Body of pancreas (tissue), 4 donors: Measurements from ENCODE around the gene HAUS3. TPM values are rescaled to one million over a fixed set of nuclear protein-coding genes. Genes with fewer than 3 reads are reported as not detected.

Experiments used
- ATAC-seq: fragments of 150-250 bp; one replicate; pipeline ENCODE4 v1.9.1; 2016
- DNase-seq, 4 donors: peaks; one replicate each; pipeline ENCODE4 v3.0.0-alpha.2; 2019
- H3K27ac ChIP-seq, 4 donors: fragments of 200-600 bp; sonication (generic); 1 replicate in 3 of 4; 2 replicates in 1 of 4; pipeline versions ENCODE4 v1.5.1 to v1.6.1; 2016 to 2019; ENCODE audit warnings: mild to moderate bottlenecking in 1 of 4, mixed read lengths in 1 of 4, moderate library complexity in 1 of 4
- H3K27me3 ChIP-seq, 2 donors: fragments of 200-600 bp; sonication (generic); one replicate each; pipeline ENCODE4 v1.6.0; 2016; ENCODE audit warnings: mild to moderate bottlenecking in 1 of 2
- H3K36me3 ChIP-seq, 2 donors: fragments of 200-600 bp; sonication (generic); replicated peaks in 1 of 2; 2 replicates each; pipeline ENCODE4 v1.5.1; 2016; ENCODE audit warnings: low read depth in 2 of 2; ENCODE audit not compliant: insufficient read depth in 1 of 2
- H3K4me1 ChIP-seq: fragments of 200-600 bp; sonication (generic); one replicate; pipeline ENCODE4 v1.6.0; 2016
- H3K4me3 ChIP-seq, 2 donors: fragments of 200-600 bp; sonication (generic); 1 replicate in 1 of 2; 2 replicates in 1 of 2; pipeline ENCODE4 v1.5.1; 2016 to 2019
- H3K9me3 ChIP-seq, 3 donors: fragments of 200-600 bp; sonication (generic); 1 replicate in 2 of 3; 2 replicates in 1 of 3; pipeline ENCODE4 v1.5.1; 2016
- POLR2A ChIP-seq, 3 donors: fragments of 450-650 bp; IDR thresholded peaks; one replicate each; pipeline ENCODE4 v1.6.1; 2016; ENCODE audit warnings: antibody characterized with exemption in 3 of 3, mild to moderate bottlenecking in 2 of 3
- WGBS, 2 donors: methylation state at CpG; one replicate each; pipeline ENCODE4 v1.1.5; 2017; 5-methylcytosine and 5-hydroxymethylcytosine counted together
- intact Hi-C: fragments of 100-400 bp; cut with DNase I; formaldehyde crosslinking; loops from one replicate; pipeline ENCODE4 v1.15.1; 2023
- total RNA-seq, 2 donors: library from RNA; depleted of rRNA; stranded (reverse); fragments of >200 nt; gene quantifications; one replicate each; pipeline ENCODE4 v1.1.0, GENCODE V29; 2016
- TF ChIP-seq, protein P1 (sequence below), 7 experiments: fragments of 450-650 bp in 4 of 7; fragments of 200-600 bp in 3 of 7; sonication (generic) in 3 of 7; IDR thresholded peaks; one replicate each; pipeline ENCODE4 v1.5.1; 2016 to 2019; ENCODE audit warnings: antibody characterized with exemption in 7 of 7

Gene HAUS3
- total RNA-seq, 2 donors from 2014 or later, result 7.3 to 11.9 TPM

DNA sequence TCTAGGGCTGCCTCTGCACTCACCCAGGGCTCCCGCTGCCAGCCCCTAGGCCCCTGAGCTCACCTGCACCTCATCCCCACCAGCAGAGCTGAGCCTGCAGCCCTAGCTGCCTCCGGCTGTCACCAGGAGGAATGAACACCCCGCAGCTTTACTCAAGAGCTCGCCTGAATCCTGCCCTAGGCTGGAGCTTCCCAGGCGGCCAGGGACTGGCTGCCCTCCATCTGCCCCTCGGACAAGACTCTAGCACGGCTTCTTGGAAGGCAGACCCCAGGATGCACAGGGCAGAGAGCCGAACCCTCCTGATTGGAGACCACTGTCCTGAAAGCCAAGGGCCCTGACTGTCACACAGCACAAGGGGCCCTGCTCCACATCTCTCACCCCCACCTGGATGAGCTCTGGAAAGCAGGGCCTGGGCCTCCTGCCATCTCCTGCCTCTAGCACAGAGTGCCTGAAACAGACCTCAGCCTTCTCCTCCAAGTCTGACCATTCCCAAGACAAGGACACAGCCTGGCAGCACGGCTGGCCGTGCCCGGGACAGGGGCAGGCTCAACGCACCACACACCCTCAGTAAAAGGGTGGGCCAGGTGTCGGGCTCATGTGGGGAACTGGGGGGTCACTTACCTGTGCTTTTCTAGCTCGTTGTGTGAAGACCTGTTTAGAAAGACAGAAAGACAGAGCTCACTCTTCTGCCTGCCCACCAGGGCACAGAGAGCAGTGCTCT lies 15.6 kb upstream of the HAUS3 start:
- peak overlapping the region in 3 of 4 donors; percentile 65 to 90 (median 65) for H3K27ac ChIP-seq
- H3K4me1 ChIP-seq, result peaks cover 62% of the 10 kb centered on the region
- no peak for ATAC-seq
- H3K27me3 ChIP-seq, result no peaks in the 10 kb centered on the region
- no peak overlapping the region for H3K4me3 ChIP-seq
- peak; percentile 3 to 13 (median 10) for DNase-seq
- intact Hi-C loops, result no loop called here
- H3K9me3 ChIP-seq, result no peaks in the 10 kb centered on the region
- peaks cover 0 to 12% of the 10 kb centered on the region in 2 donors for H3K36me3 ChIP-seq
- TF ChIP-seq, protein P1, sequence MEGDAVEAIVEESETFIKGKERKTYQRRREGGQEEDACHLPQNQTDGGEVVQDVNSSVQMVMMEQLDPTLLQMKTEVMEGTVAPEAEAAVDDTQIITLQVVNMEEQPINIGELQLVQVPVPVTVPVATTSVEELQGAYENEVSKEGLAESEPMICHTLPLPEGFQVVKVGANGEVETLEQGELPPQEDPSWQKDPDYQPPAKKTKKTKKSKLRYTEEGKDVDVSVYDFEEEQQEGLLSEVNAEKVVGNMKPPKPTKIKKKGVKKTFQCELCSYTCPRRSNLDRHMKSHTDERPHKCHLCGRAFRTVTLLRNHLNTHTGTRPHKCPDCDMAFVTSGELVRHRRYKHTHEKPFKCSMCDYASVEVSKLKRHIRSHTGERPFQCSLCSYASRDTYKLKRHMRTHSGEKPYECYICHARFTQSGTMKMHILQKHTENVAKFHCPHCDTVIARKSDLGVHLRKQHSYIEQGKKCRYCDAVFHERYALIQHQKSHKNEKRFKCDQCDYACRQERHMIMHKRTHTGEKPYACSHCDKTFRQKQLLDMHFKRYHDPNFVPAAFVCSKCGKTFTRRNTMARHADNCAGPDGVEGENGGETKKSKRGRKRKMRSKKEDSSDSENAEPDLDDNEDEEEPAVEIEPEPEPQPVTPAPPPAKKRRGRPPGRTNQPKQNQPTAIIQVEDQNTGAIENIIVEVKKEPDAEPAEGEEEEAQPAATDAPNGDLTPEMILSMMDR (IDR thresholded peaks at IDR 0.05), result no peak
- no peak for TF ChIP-seq POLR2A (IDR thresholded peaks at IDR 0.05)
- WGBS, 2 donors, result 76 to 88% methylated on average over 3 to 14 of the region's 14 CpGs

DNA sequence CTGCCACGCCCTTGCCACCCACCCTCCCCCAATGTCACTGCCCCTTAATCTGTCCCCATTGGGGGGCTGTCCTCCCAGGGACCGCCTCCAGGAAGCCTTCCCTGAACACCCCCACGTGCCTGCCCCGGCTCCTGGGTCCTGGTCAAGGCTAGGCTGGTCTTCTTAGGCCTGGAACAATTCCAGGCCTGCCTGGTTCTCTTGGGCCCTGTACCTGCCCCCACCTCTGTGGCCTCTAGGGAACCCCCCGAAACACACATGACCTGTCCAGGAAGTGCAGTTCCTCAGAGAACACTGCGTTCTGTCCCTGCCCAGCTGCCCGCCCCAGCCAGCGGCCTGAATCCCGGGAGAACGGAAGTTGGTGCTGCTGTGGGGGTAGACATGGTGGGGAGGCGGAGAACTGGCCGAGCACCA lies 14.9 kb upstream of the HAUS3 start:
- peaks cover 62% of the 10 kb centered on the region for H3K4me1 ChIP-seq
- ATAC-seq, result no peak
- WGBS, 2 donors, result 65 to 66% methylated on average over 9 to 12 of the region's 12 CpGs
- H3K27me3 ChIP-seq, result no peaks in the 10 kb centered on the region
- peak overlapping the region; percentile 47 to 90 (median 65) for H3K27ac ChIP-seq
- DNase-seq, result peak; percentile 32 to 66 (median 48)
- TF ChIP-seq POLR2A (IDR thresholded peaks at IDR 0.05), result no peak
- TF ChIP-seq, protein P1 (IDR thresholded peaks at IDR 0.05), result no peak
- H3K36me3 ChIP-seq, result peaks cover 0 to 15% of the 10 kb centered on the region in 2 donors
- no peak overlapping the region for H3K4me3 ChIP-seq
- intact Hi-C loops, result no loop called here
- no peaks in the 10 kb centered on the region for H3K9me3 ChIP-seq

DNA sequence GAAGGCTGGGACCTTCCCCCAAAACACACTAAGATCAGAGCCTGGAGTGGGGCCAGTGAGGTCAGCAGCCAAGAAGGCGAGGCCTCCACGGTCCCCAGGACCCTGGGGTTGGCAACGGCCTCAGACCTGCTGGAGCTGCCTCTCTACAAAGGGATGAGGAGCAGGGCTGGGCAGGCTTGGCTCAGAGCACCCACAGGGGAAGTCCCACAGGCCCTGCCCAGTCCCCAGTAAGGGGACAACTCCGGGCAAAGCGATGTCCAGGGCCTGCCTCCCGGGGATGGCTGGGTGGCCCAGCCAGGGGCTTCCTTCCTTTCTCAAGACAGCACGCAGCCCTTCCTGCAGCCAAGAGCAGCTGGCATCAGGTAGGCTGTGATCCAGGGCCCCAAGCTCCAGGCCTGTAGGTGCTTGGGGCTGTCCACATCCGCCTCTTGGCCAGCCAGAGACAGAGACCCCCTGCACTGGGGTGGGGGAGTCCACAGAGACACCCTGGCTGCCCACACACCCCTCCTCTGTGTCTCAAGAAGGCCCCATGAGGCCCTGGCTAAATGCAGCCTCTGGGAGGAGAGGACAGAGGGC lies 14.3 kb upstream of the HAUS3 start:
- Histone ChIP-seq H3K27me3 (no peaks in the 10 kb centered on the region), H3K9me3 (no peaks in the 10 kb centered on the region), H3K4me3 (no peak overlapping the region), H3K36me3 (peaks cover 0 to 18% of the 10 kb centered on the region in 2 donors), H3K4me1 (peaks cover 62% of the 10 kb centered on the region), H3K27ac (peak overlapping the region; percentile 47 to 90 (median 65))
- no peak for TF ChIP-seq POLR2A (IDR thresholded peaks at IDR 0.05)
- TF ChIP-seq, protein P1 (IDR thresholded peaks at IDR 0.05), result no peak
- WGBS, 2 donors, result 52 to 72% methylated on average over 5 to 8 of the region's 8 CpGs
- ATAC-seq (peak; percentile 22), DNase-seq (peak; percentile 26 to 52 (median 28))
- intact Hi-C loops, result no loop called here

DNA sequence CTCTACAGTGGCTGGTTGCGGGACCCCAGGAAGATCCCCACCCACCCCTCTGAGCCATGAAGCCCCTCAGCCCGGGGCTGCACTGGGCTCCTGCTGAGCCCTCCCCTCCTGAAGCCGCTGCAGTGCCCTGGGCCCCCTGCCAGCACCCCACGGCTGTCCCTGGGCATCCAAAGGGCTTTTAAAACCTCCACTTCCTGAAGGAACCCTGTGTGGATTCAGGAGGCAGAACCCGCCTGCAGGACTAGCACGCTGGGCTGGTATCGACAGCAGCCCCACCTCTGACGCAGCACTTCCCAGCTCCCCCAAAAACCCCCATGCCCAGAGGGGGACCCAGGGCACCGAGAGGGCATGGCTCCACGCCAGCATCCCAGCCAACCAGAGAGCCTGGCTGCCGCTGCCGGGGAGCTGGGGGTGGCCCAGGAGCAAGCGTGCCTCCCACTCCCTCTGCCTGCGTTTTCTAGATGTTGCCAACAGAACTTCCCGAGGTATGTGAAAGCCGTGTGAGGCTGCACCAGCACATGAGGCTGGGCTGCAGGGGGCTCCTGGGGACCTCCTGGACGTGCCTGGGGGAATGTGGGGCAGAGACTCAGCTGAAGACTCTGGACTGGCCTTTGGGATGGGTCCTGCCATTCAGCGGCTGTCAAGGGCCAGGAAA lies 13.7 kb upstream of the HAUS3 start:
- Histone ChIP-seq H3K27me3 (no peaks in the 10 kb centered on the region), H3K4me1 (peaks cover 58% of the 10 kb centered on the region), H3K4me3 (no peak overlapping the region), H3K27ac (peak overlapping the region in 3 of 4 donors; percentile 65 to 90 (median 65)), H3K9me3 (no peaks in the 10 kb centered on the region), H3K36me3 (peaks cover 0 to 24% of the 10 kb centered on the region in 2 donors)
- TF ChIP-seq, protein P1 (IDR thresholded peaks at IDR 0.05), result no peak
- TF ChIP-seq POLR2A (IDR thresholded peaks at IDR 0.05), result peak in 1 of 3 donors; percentile 43
- DNase-seq, result peak; percentile 42 to 63 (median 44)
- WGBS, 2 donors, result 58 to 70% methylated on average over 4 to 18 of the region's 18 CpGs
- intact Hi-C loops, result no loop called here
- ATAC-seq, result peak; percentile 51
